Activated T-helper 1 cell treated with Interleukin-2 at 50 U/mL for 16 hours (primary cell): ENCODE results near the gene PAM.

ENCODE experiments used
- DNase-seq: peaks from one replicate; pipeline ENCODE4 v3.0.0-alpha.2; 2020; ENCODE audit warnings: low read depth

Gene PAM

GRCh38 chr5:102781786-102782185 is 26.7 kb downstream of the PAM start:
- no peak for DNase-seq

- no peak for DNase-seq
These were observed 27.2 kb downstream of the PAM start for GRCh38 chr5:102782217-102782872.

- no peak for DNase-seq
These were observed 32.0 kb downstream of the PAM start for GRCh38 chr5:102787134-102787533.

- no peak for DNase-seq
These were observed 33.7 kb downstream of the PAM start for GRCh38 chr5:102788788-102789187.

- DNase-seq, result no peak
These were observed 34.4 kb downstream of the PAM start for GRCh38 chr5:102789469-102789868.

- no peak for DNase-seq
These were observed 35.6 kb downstream of the PAM start for GRCh38 chr5:102790748-102791147.

- no peak for DNase-seq
These were observed 37.6 kb downstream of the PAM start for GRCh38 chr5:102792705-102793104.

- no peak for DNase-seq
These were observed 38.9 kb downstream of the PAM start for GRCh38 chr5:102794047-102794446.

- DNase-seq, result no peak
These were observed 39.7 kb downstream of the PAM start for GRCh38 chr5:102794677-102795331.

GRCh38 chr5:102795526-102795925 is 40.4 kb downstream of the PAM start:
- no peak for DNase-seq

GRCh38 chr5:102796009-102796408 is 40.9 kb downstream of the PAM start:
- DNase-seq, result no peak

- DNase-seq, result no peak
These were observed 41.4 kb downstream of the PAM start for GRCh38 chr5:102796498-102796897.

GRCh38 chr5:102797322-102797884 is 42.3 kb downstream of the PAM start:
- DNase-seq, result no peak

- no peak for DNase-seq
These were observed 43.1 kb downstream of the PAM start for GRCh38 chr5:102798104-102798785.

GRCh38 chr5:102799017-102799416 is 43.9 kb downstream of the PAM start:
- no peak for DNase-seq

- no peak for DNase-seq
These were observed 45.3 kb downstream of the PAM start for GRCh38 chr5:102800427-102800826.

- no peak for DNase-seq
These were observed 46.3 kb downstream of the PAM start for GRCh38 chr5:102801371-102801770.

- no peak for DNase-seq
These were observed 47.8 kb downstream of the PAM start for GRCh38 chr5:102802708-102803458.

GRCh38 chr5:102807878-102808502 is 52.9 kb downstream of the PAM start:
- DNase-seq, result no peak

- DNase-seq, result no peak
These were observed 53.9 kb downstream of the PAM start for GRCh38 chr5:102809033-102809432.

GRCh38 chr5:102811972-102812371 is 56.9 kb downstream of the PAM start:
- no peak for DNase-seq

GRCh38 chr5:102813740-102814139 is 58.6 kb downstream of the PAM start:
- no peak for DNase-seq
